Fibroblast of lung (primary cell): Measurements from ENCODE around the gene MUC2. TPM values are rescaled to one million over a fixed set of nuclear protein-coding genes. Genes with fewer than 3 reads are reported as not detected.

Experiments used
- DNase-seq, 2 donors: peaks; one replicate each; pipeline versions ENCODE4 v3.0.0 to v3.0.0-alpha.2; 2010; ENCODE audit warnings: low read depth in 2 of 2
- H2AFZ ChIP-seq: 2 replicates; pipeline ENCODE4 v1.5.1; 2012; ENCODE audit warnings: low read length, control low read depth, inconsistent platforms
- H3K27ac ChIP-seq: 2 replicates; pipeline ENCODE4 v1.5.1; 2011; ENCODE audit warnings: low read length, control low read depth; ENCODE audit not compliant: insufficient read depth
- H3K27me3 ChIP-seq: 2 replicates; pipeline ENCODE4 v1.5.1; 2011; ENCODE audit warnings: mild to moderate bottlenecking, low read length; ENCODE audit not compliant: control insufficient read depth, insufficient read depth
- H3K36me3 ChIP-seq: 2 replicates; pipeline ENCODE4 v1.5.1; 2011; ENCODE audit warnings: low read length; ENCODE audit not compliant: control insufficient read depth, insufficient read depth
- H3K4me1 ChIP-seq: 2 replicates; pipeline ENCODE4 v1.5.1; 2011; ENCODE audit warnings: low read length; ENCODE audit not compliant: control insufficient read depth, insufficient read depth; ENCODE audit errors: extremely low read depth
- H3K4me2 ChIP-seq: 2 replicates; pipeline ENCODE4 v1.5.1; 2011; ENCODE audit warnings: low read length, control low read depth; ENCODE audit not compliant: insufficient read depth; ENCODE audit errors: extremely low read depth
- H3K4me3 ChIP-seq, 4 experiments: fragments of 200-600 bp in 1 of 4; sonication (generic) in 1 of 4; replicated peaks in 1 of 4; 2 replicates each; pipeline ENCODE4 v1.5.1; 2011 to 2016; ENCODE audit warnings: low read length in 4 of 4, low read depth in 3 of 4, mild to moderate bottlenecking in 3 of 4, control low read depth in 2 of 4, inconsistent platforms in 1 of 4, mixed read lengths in 1 of 4; ENCODE audit not compliant: insufficient read depth in 1 of 4; ENCODE audit errors: control extremely low read depth in 1 of 4
- H3K79me2 ChIP-seq: 2 replicates; pipeline ENCODE4 v1.5.1; 2012; ENCODE audit warnings: mild to moderate bottlenecking, low read length, inconsistent platforms; ENCODE audit not compliant: control insufficient read depth, insufficient read depth
- H3K9ac ChIP-seq: 2 replicates; pipeline ENCODE4 v1.5.1; 2011; ENCODE audit warnings: mild to moderate bottlenecking, low read length, control low read depth; ENCODE audit not compliant: insufficient read depth
- H3K9me3 ChIP-seq: 2 replicates; pipeline ENCODE4 v1.5.1; 2012; ENCODE audit warnings: low read depth, low read length; ENCODE audit not compliant: control insufficient read depth, insufficient read depth
- H4K20me1 ChIP-seq: 2 replicates; pipeline ENCODE4 v1.5.1; 2011; ENCODE audit warnings: low read length; ENCODE audit not compliant: control insufficient read depth, insufficient read depth; ENCODE audit errors: extremely low read depth
- CTCF ChIP-seq, 2 donors: IDR thresholded peaks in 1 of 2; conservative IDR thresholded peaks in 1 of 2; 1 replicate in 1 of 2; 2 replicates in 1 of 2; pipeline ENCODE4 v1.5.1; 2011 to 2012; ENCODE audit warnings: low read length in 2 of 2, control low read depth in 1 of 2, inconsistent platforms in 1 of 2, low read depth in 1 of 2, mild to moderate bottlenecking in 1 of 2
- EZH2 ChIP-seq: IDR thresholded peaks from 2 replicates; pipeline ENCODE4 v1.5.1; 2012; ENCODE audit warnings: low read length, control low read depth, mild to moderate bottlenecking; ENCODE audit errors: missing control alignments
- polyA plus RNA-seq, 2 donors: library from polyadenylated mRNA; depleted of rRNA in 1 of 2; stranded (reverse) in 1 of 2; unstranded in 1 of 2; fragments of >200 nt; gene quantifications; 2 replicates each; pipeline ENCODE4 v1.2.1, GENCODE V29; 2011 to 2012; ENCODE audit warnings: missing spikeins in 1 of 2
- total RNA-seq: library from RNA; depleted of rRNA; stranded (reverse); fragments of >200 nt; gene quantifications from 2 replicates; pipeline ENCODE4 v1.2.1, GENCODE V29; 2014

MUC2 gene
- total and polyA plus RNA-seq, 2 donors (not counting 1 experiment from before 2014, with no cell fraction given), result not detected

- H3K4me2 ChIP-seq, result no peak overlapping the region
- no peaks in the 10 kb centered on the region for H3K9me3 ChIP-seq
- no peaks in the 10 kb centered on the region for H3K27me3 ChIP-seq
- H3K4me1 ChIP-seq, result no peaks in the 10 kb centered on the region
- H3K79me2 ChIP-seq, result no peaks in the 10 kb centered on the region
- DNase-seq, result no peak
- no peaks in the 10 kb centered on the region for H3K36me3 ChIP-seq
- TF ChIP-seq CTCF (conservative IDR thresholded peaks at IDR 0.05 in 1 of 2, IDR thresholded peaks at IDR 0.05 in 1 of 2; ENCODE audit: low read depth in 1 of 2, low read length in 2 of 2), result no peak
- no peak for TF ChIP-seq EZH2
- H3K9ac ChIP-seq, result no peak overlapping the region
- H3K27ac ChIP-seq, result no peak overlapping the region
- no peaks in the 10 kb centered on the region for H4K20me1 ChIP-seq
- H2AFZ ChIP-seq, result no peak overlapping the region
- no peak overlapping the region for H3K4me3 ChIP-seq
Measured at GRCh38 chr11:1082346-1082727, 7.7 kb downstream of the MUC2 start.

GRCh38 chr11:1082728-1083620 lies 8.3 kb downstream of the MUC2 start:
- Histone ChIP-seq H3K4me2 (no peak overlapping the region), H3K79me2 (no peaks in the 10 kb centered on the region), H3K4me3 (no peak overlapping the region), H2AFZ (no peak overlapping the region), H3K9me3 (no peaks in the 10 kb centered on the region), H3K9ac (no peak overlapping the region), H3K4me1 (no peaks in the 10 kb centered on the region), H3K27me3 (no peaks in the 10 kb centered on the region), H3K27ac (no peak overlapping the region), H4K20me1 (no peaks in the 10 kb centered on the region), H3K36me3 (no peaks in the 10 kb centered on the region)
- no peak for DNase-seq
- TF ChIP-seq EZH2, result no peak
- no peak for TF ChIP-seq CTCF (conservative IDR thresholded peaks at IDR 0.05 in 1 of 2, IDR thresholded peaks at IDR 0.05 in 1 of 2; ENCODE audit: low read depth in 1 of 2, low read length in 2 of 2)

DNA sequence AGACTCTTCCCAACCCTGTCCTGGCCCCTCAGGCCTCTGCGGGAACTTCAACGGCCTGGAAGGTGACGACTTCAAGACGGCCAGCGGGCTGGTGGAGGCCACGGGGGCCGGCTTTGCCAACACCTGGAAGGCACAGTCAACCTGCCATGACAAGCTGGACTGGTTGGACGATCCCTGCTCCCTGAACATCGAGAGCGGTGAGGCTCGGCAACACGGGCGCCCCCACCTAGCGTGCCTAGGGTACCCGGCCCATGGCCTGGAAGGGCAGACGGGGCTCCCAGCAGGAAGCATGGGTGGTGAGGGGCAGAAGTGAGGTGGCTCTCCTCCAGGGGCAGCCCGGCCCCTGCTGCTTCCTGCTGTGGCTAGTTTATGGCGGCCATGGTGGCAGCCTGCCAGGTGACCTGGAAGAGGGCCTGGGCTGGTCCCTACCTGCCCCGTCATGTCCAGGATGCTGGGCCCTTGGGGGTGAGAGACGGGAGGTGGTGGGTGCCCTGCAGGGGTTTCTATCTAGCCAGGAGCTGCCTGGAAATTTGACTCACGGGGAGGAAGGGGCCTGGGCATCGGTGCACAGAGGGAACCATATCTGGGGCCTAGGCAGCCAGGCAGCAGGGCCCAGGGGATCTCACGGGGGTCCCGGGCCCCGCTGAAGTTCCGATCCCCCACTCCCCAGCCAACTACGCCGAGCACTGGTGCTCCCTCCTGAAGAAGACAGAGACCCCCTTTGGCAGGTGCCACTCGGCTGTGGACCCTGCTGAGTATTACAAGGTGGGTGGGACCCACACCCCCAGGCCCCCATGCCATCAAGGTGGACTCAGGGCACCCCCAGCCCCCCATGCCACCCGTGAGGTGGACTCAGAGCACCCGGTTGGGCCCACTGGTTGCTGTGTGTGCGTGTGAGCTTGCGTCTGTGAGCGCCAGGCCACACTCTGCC lies 9.2 kb downstream of the MUC2 start:
- no peak overlapping the region for H3K9ac ChIP-seq
- no peak overlapping the region for H2AFZ ChIP-seq
- no peaks in the 10 kb centered on the region for H3K27me3 ChIP-seq
- no peaks in the 10 kb centered on the region for H4K20me1 ChIP-seq
- H3K79me2 ChIP-seq, result no peaks in the 10 kb centered on the region
- no peaks in the 10 kb centered on the region for H3K36me3 ChIP-seq
- no peaks in the 10 kb centered on the region for H3K9me3 ChIP-seq
- H3K4me3 ChIP-seq, result no peak overlapping the region
- no peak overlapping the region for H3K27ac ChIP-seq
- no peak overlapping the region for H3K4me2 ChIP-seq
- no peaks in the 10 kb centered on the region for H3K4me1 ChIP-seq
- no peak for DNase-seq
- TF ChIP-seq EZH2 (no peak), CTCF (conservative IDR thresholded peaks at IDR 0.05 in 1 of 2, IDR thresholded peaks at IDR 0.05 in 1 of 2; ENCODE audit: low read depth in 1 of 2, low read length in 2 of 2) (no peak)
